SKM-1 (cell line): ENCODE results near the gene RPL36.
"Not testable (repeated sequence)": the region's sequence is repeated elsewhere in the genome, so short reads cannot be mapped to it uniquely, and the experiment has no call there.

Experiments used
- DNase-seq: peaks from one replicate; lab custom pipeline; 2025; ENCODE audit not compliant: unreplicated experiment; lab: John Stamatoyannopoulos, UW

RPL36 gene

GRCh38 chr19:5688262-5688881 lies 1.7 kb upstream of the RPL36 start:
- DNase-seq, result not testable (repeated sequence)

GRCh38 chr19:5690955-5691821 lies 1.1 kb downstream of the RPL36 start:
- no peak for DNase-seq

- DNase-seq, result no peak
Measured at GRCh38 chr19:5691822-5692722, 2.0 kb downstream of the RPL36 start.

GRCh38 chr19:5692723-5693194 lies 2.7 kb downstream of the RPL36 start:
- no peak for DNase-seq

GRCh38 chr19:5693195-5694166 lies 3.4 kb downstream of the RPL36 start:
- no peak for DNase-seq

GRCh38 chr19:5694167-5694955 lies 4.3 kb downstream of the RPL36 start:
- no peak for DNase-seq

GRCh38 chr19:5694956-5695648 lies 5.0 kb downstream of the RPL36 start:
- no peak for DNase-seq

GRCh38 chr19:5695649-5696195 lies 5.6 kb downstream of the RPL36 start:
- no peak for DNase-seq

GRCh38 chr19:5696196-5697021 lies 6.3 kb downstream of the RPL36 start:
- no peak for DNase-seq

- no peak for DNase-seq
Measured at GRCh38 chr19:5697022-5697889, 7.2 kb downstream of the RPL36 start.

- no peak for DNase-seq
Measured at GRCh38 chr19:5697890-5698634, 8.0 kb downstream of the RPL36 start.

- no peak for DNase-seq
Measured at GRCh38 chr19:5698635-5699422, 8.7 kb downstream of the RPL36 start.

- no peak for DNase-seq
Measured at GRCh38 chr19:5700455-5701092, 10.5 kb downstream of the RPL36 start.

- not testable (repeated sequence) for DNase-seq
Measured at GRCh38 chr19:5702053-5702410, 11.9 kb downstream of the RPL36 start.
